Spinal cord (tissue), 10 donors: ENCODE data around the gene DHX32. TPM values are rescaled to one million over a fixed set of nuclear protein-coding genes. Genes with fewer than 3 reads are reported as not detected.

ENCODE experiments used
- DNase-seq, 6 donors: peaks; one replicate each; pipeline versions ENCODE4 v3.0.0 to v3.0.0-alpha.2; 2013 to 2015; ENCODE audit warnings: low spot score in 6 of 6, low read depth in 4 of 6
- H3K27ac ChIP-seq: one replicate; pipeline ENCODE4 v1.5.1; 2013; ENCODE audit warnings: low read depth, low read length, control low read depth
- H3K27me3 ChIP-seq: one replicate; pipeline ENCODE4 v1.6.1; 2013; ENCODE audit warnings: low read length; ENCODE audit not compliant: control insufficient read depth, insufficient read depth
- H3K36me3 ChIP-seq: one replicate; pipeline ENCODE4 v1.6.1; 2013; ENCODE audit warnings: low read length; ENCODE audit not compliant: control insufficient read depth, insufficient read depth
- H3K4me1 ChIP-seq: one replicate; pipeline ENCODE4 v1.6.1; 2013; ENCODE audit warnings: low read length; ENCODE audit not compliant: control insufficient read depth, insufficient read depth
- H3K4me3 ChIP-seq: one replicate; pipeline ENCODE4 v1.5.1; 2013; ENCODE audit warnings: low read depth, low read length, control low read depth
- H3K9me3 ChIP-seq: one replicate; pipeline ENCODE4 v1.6.1; 2013; ENCODE audit warnings: low read length; ENCODE audit not compliant: control insufficient read depth, insufficient read depth
- WGBS: methylation state at CpG from one replicate; pipeline ENCODE4 v1.1.5; 2013; ENCODE audit warnings: missing lambda C conversion rate; ENCODE audit not compliant: insufficient coverage; 5-methylcytosine and 5-hydroxymethylcytosine counted together
- polyA plus RNA-seq, 2 donors: library from polyadenylated mRNA; unstranded; fragments of 120-200 nt; gene quantifications; one replicate each; pipeline ENCODE4 v1.2.1, GENCODE V29; 2013; ENCODE audit not compliant: insufficient read length in 2 of 2
- total RNA-seq, 2 donors: library from RNA; depleted of rRNA in 1 of 2; stranded (reverse); fragments of 120-200 nt in 1 of 2; fragments of >200 nt in 1 of 2; gene quantifications; one replicate each; pipeline versions ENCODE4 v1.2.3 to v1.2.4, GENCODE V29; 2013 to 2014
- donor health status: healthy.

The DHX32 gene
- total and polyA plus RNA-seq, 4 donors: 18.0 to 29.2 (median 20.9) TPM

GRCh38 chr10:125850766-125851731, 30.0 kb downstream of the DHX32 start:
- Histone ChIP-seq H3K9me3 (no peaks in the 10 kb centered on the region), H3K27ac (no peak overlapping the region), H3K4me1 (no peaks in the 10 kb centered on the region), H3K27me3 (no peaks in the 10 kb centered on the region), H3K4me3 (no peak overlapping the region), H3K36me3 (peaks cover 21% of the 10 kb centered on the region)
- DNase-seq: no peak
- WGBS: no CpG with 5 or more reads among the region's 2 CpGs

DNA sequence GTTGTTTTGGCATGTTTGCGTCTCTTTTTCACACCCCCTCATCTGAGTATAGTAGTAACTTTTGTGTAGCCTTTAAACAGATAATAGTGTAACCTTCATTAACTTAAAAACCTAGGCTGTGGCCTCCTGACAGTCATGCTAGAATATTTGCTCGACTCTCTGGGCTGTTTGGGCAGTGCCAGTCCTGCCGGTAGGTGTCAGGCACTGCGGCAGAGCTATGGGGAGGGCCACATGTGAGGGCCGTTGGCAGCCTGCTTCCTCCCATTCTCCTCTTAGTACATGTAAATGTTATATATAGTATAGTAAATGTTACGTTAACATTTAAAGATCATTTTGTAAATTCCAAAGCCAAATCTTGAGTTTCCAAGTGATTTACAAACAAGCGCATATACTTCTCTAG, 31.6 kb downstream of the DHX32 start:
- DNase-seq: no peak
- Histone ChIP-seq H3K36me3 (peaks cover 20% of the 10 kb centered on the region), H3K4me3 (no peak overlapping the region), H3K27ac (no peak overlapping the region), H3K9me3 (no peaks in the 10 kb centered on the region), H3K27me3 (no peaks in the 10 kb centered on the region), H3K4me1 (peaks cover 7% of the 10 kb centered on the region)
- WGBS: 90% methylated on average over 1 of the region's 7 CpGs

- Histone ChIP-seq H3K36me3 (peaks cover 20% of the 10 kb centered on the region), H3K4me3 (no peak overlapping the region), H3K27me3 (no peaks in the 10 kb centered on the region), H3K27ac (no peak overlapping the region), H3K4me1 (peaks cover 7% of the 10 kb centered on the region), H3K9me3 (no peaks in the 10 kb centered on the region)
- no peak for DNase-seq
- 67% methylated on average over 1 of the region's 2 CpGs for WGBS
These were observed 32.2 kb downstream of the DHX32 start for GRCh38 chr10:125848857-125849256.

DNA sequence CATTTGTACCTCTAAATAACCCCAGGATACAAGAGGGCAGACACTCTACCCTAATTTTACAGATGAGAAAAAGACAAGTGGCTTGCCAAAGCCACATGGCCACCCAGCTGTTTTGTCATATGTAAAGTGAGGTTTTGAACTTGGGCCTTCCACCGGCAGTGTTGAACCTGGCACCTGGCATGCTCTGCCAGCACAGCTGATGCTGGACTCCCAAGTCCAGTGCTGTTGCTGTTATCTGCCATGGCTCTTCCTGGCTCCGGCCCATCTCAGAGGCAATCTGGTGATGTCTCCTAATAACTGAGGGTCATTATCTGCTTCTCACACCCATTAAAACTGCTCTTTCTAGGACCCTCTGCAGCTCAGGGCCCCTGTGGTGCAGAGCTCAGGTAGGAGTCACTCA, 32.7 kb downstream of the DHX32 start:
- H3K4me3 ChIP-seq: no peak overlapping the region
- H3K36me3 ChIP-seq: peaks cover 20% of the 10 kb centered on the region
- 93% methylated on average over 1 of the region's 2 CpGs for WGBS
- H3K9me3 ChIP-seq: no peaks in the 10 kb centered on the region
- no peaks in the 10 kb centered on the region for H3K27me3 ChIP-seq
- DNase-seq: no peak
- H3K4me1 ChIP-seq: peaks cover 7% of the 10 kb centered on the region
- no peak overlapping the region for H3K27ac ChIP-seq

DNA sequence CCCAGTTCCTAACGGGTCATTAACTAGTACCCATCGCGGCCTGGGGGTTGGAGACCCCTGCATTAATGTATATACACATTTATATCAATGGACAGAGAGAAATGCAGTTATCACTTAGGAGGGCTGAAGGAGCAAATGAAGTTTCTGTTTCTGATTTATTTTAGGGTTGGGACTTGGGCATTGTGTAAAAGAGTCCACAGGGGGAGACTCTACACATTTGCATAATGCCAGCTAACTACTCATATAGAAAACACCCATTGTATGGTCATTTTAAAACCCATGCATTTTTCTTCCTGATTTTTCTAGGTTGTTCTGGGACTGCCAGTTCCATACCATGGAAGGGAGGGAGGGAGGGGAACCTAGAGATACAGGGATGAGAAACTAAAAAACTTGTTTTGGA, 34.2 kb downstream of the DHX32 start:
- WGBS: no CpG with 5 or more reads among the region's 3 CpGs
- Histone ChIP-seq H3K27ac (no peak overlapping the region), H3K36me3 (peaks cover 25% of the 10 kb centered on the region), H3K4me1 (peaks cover 7% of the 10 kb centered on the region), H3K9me3 (no peaks in the 10 kb centered on the region), H3K4me3 (no peak overlapping the region), H3K27me3 (no peaks in the 10 kb centered on the region)
- no peak for DNase-seq

GRCh38 chr10:125845617-125846016, 35.5 kb downstream of the DHX32 start:
- Histone ChIP-seq H3K9me3 (no peaks in the 10 kb centered on the region), H3K27me3 (no peaks in the 10 kb centered on the region), H3K4me3 (no peak overlapping the region), H3K27ac (no peak overlapping the region), H3K4me1 (peaks cover 7% of the 10 kb centered on the region), H3K36me3 (peaks cover 23% of the 10 kb centered on the region)
- WGBS: 96% methylated on average over 6 of the region's 11 CpGs
- no peak for DNase-seq

- H3K27ac ChIP-seq: no peak overlapping the region
- WGBS: 50% methylated on average over 5 of the region's 7 CpGs
These were observed 36.3 kb downstream of the DHX32 start for GRCh38 chr10:125844751-125845221.

DNA sequence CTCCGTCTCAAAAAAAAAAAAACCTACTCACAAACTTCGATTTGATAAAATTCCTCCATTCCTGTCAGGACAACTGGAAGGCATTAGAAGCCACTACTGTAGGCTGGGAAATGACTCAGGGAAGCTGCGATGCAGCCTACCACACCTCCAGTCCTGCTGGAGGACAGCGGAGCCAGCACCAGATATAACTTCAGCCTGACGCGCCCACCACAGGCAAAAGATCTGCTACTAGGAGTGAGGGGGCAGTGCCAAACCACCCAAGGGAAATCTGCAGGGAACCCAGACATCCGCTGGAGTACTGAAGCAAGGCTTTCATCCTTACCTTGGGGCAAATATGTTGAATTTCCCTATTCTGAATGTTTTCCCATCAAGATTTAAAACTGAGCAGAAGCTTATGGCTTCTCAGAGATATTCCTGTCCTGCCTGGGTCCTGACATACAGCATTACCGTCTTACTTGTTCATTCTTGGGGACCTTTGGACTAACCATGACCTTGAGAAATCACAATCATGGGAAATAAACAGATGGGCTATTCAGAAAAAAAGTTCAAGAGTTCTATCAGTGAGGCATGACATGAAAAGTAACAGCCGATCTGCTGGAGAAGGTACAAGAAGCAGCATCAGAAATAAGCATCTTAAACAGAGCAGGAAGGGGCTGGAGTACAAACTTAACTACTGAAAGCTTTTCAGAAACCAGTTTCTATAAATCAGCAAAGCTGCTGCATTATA, 37.3 kb downstream of the DHX32 start:
- DNase-seq: no peak
- 89% methylated on average over 7 of the region's 9 CpGs for WGBS
- no peaks in the 10 kb centered on the region for H3K9me3 ChIP-seq
- no peak overlapping the region for H3K27ac ChIP-seq
- H3K4me3 ChIP-seq: no peak overlapping the region
- peaks cover 28% of the 10 kb centered on the region for H3K36me3 ChIP-seq
- H3K27me3 ChIP-seq: no peaks in the 10 kb centered on the region
- H3K4me1 ChIP-seq: peaks cover 7% of the 10 kb centered on the region

More at GRCh38 chr10:125844751-125845221, 36.3 kb downstream of the DHX32 start:
- peak in 2 of 6 donors; percentile 13 to 81 for DNase-seq
- Histone ChIP-seq H3K4me1 (peaks cover 7% of the 10 kb centered on the region), H3K27me3 (no peaks in the 10 kb centered on the region), H3K9me3 (no peaks in the 10 kb centered on the region), H3K36me3 (peaks cover 29% of the 10 kb centered on the region), H3K4me3 (no peak overlapping the region)

DNA sequence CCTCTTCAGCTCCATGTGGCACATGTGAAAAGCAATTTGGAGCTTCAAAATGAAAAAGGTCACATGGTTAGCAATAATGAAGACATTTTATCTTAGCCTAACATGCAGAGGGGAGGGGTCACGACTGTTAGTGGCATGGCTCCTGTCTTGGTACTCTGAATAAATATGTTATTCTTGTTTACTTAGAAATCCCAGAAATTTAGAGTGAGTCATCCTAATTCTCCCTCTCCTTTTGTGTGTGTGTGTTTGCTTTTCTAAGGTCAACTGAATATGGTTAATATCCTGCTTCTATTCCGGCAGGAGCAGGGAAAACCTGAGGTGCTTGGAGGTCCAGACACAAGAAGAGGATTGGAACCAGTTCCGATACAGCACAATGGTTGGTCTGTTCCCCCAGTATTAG, 40.1 kb downstream of the DHX32 start:
- Histone ChIP-seq H3K36me3 (peaks cover 35% of the 10 kb centered on the region), H3K4me1 (peaks cover 7% of the 10 kb centered on the region), H3K27ac (no peak overlapping the region), H3K4me3 (no peak overlapping the region), H3K9me3 (no peaks in the 10 kb centered on the region), H3K27me3 (no peaks in the 10 kb centered on the region)
- DNase-seq: no peak
- WGBS: no CpG with 5 or more reads among the region's 3 CpGs
